ENCODE data around the gene AQP6. TPM values are rescaled to one million over a fixed set of nuclear protein-coding genes. Genes with fewer than 3 reads are reported as not detected.

AQP6 gene
- total and polyA plus RNA-seq, 2 experiments from 2014 or later, result 0.23 TPM; not detected in 1

GRCh38 chr12:49982246-49983087 is 9.7 kb downstream of the AQP6 start:
- TF ChIP-seq EZH2 (IDR thresholded peaks at IDR 0.05; ENCODE audit: borderline replicate concordance) (no peak), CTCF (IDR thresholded peaks at IDR 0.05; ENCODE audit: poor library complexity) (no peak), EZH2phosphoT487 (IDR thresholded peaks at IDR 0.05; ENCODE audit: low read depth, severe bottlenecking, unreplicated experiment) (no peak)
- H3K9me3 ChIP-seq (ENCODE audit: low read depth), result no peaks in the 10 kb centered on the region
- no peaks in the 10 kb centered on the region for H3K27me3 ChIP-seq
- no peaks in the 10 kb centered on the region for H3K36me3 ChIP-seq (replicated peaks; ENCODE audit: insufficient read depth, low read depth)
- no peak for DNase-seq (ENCODE audit: low spot score)
- no peaks in the 10 kb centered on the region for H4K20me1 ChIP-seq (ENCODE audit: insufficient read depth, poor library complexity, severe bottlenecking)
- no peak overlapping the region for H3K4me2 ChIP-seq
- WGBS (ENCODE audit: low lambda C conversion rate, missing lambda C conversion rate), result 75% methylated on average over 7 of the region's 7 CpGs
- H3K79me2 ChIP-seq, result no peaks in the 10 kb centered on the region
- H3K27ac ChIP-seq, result no peak overlapping the region
- no peak overlapping the region for H2AFZ ChIP-seq
- H3K9me2 ChIP-seq (replicated peaks; ENCODE audit: insufficient read depth), result no peaks in the 10 kb centered on the region
- no peak overlapping the region for H3K4me3 ChIP-seq
- H3K4me1 ChIP-seq (ENCODE audit: insufficient read depth), result peaks cover 19% of the 10 kb centered on the region

- Histone ChIP-seq H3K9me2 (replicated peaks; ENCODE audit: insufficient read depth) (no peaks in the 10 kb centered on the region), H2AFZ (no peak overlapping the region), H4K20me1 (ENCODE audit: insufficient read depth, poor library complexity, severe bottlenecking) (no peaks in the 10 kb centered on the region), H3K4me3 (no peak overlapping the region), H3K27me3 (no peaks in the 10 kb centered on the region), H3K4me1 (ENCODE audit: insufficient read depth) (peaks cover 14% of the 10 kb centered on the region), H3K9me3 (ENCODE audit: low read depth) (no peaks in the 10 kb centered on the region), H3K27ac (peak overlapping the region; percentile 45), H3K4me2 (peak overlapping the region; percentile 47), H3K36me3 (replicated peaks; ENCODE audit: insufficient read depth, low read depth) (no peaks in the 10 kb centered on the region), H3K79me2 (no peaks in the 10 kb centered on the region)
- TF ChIP-seq CTCF (IDR thresholded peaks at IDR 0.05; ENCODE audit: poor library complexity), result no peak
- no peak for TF ChIP-seq EZH2 (IDR thresholded peaks at IDR 0.05; ENCODE audit: borderline replicate concordance)
- no peak for TF ChIP-seq EZH2phosphoT487 (IDR thresholded peaks at IDR 0.05; ENCODE audit: low read depth, severe bottlenecking, unreplicated experiment)
- WGBS (ENCODE audit: low lambda C conversion rate, missing lambda C conversion rate), result 14% methylated on average over 8 of the region's 8 CpGs
- DNase-seq (ENCODE audit: low spot score), result peak; percentile 78
Observed at GRCh38 chr12:49983892-49984291, 11.1 kb downstream of the AQP6 start.

GRCh38 chr12:49984476-49985359 is 12.0 kb downstream of the AQP6 start:
- Histone ChIP-seq H3K79me2 (no peaks in the 10 kb centered on the region), H3K4me3 (no peak overlapping the region), H4K20me1 (ENCODE audit: insufficient read depth, poor library complexity, severe bottlenecking) (no peaks in the 10 kb centered on the region), H3K9me3 (ENCODE audit: low read depth) (no peaks in the 10 kb centered on the region), H3K27me3 (no peaks in the 10 kb centered on the region), H3K4me2 (no peak overlapping the region), H2AFZ (no peak overlapping the region), H3K9me2 (replicated peaks; ENCODE audit: insufficient read depth) (no peaks in the 10 kb centered on the region), H3K27ac (peak overlapping the region; percentile 7), H3K4me1 (ENCODE audit: insufficient read depth) (peaks cover 14% of the 10 kb centered on the region), H3K36me3 (replicated peaks; ENCODE audit: insufficient read depth, low read depth) (no peaks in the 10 kb centered on the region)
- WGBS (ENCODE audit: low lambda C conversion rate, missing lambda C conversion rate), result 71% methylated on average over 9 of the region's 9 CpGs
- DNase-seq (ENCODE audit: low spot score), result no peak
- TF ChIP-seq EZH2 (IDR thresholded peaks at IDR 0.05; ENCODE audit: borderline replicate concordance) (no peak), EZH2phosphoT487 (IDR thresholded peaks at IDR 0.05; ENCODE audit: low read depth, severe bottlenecking, unreplicated experiment) (no peak), CTCF (IDR thresholded peaks at IDR 0.05; ENCODE audit: poor library complexity) (no peak)

Data from hepatocyte (in vitro differentiated cells).